NCI-H2107 treated with DMSO at 0.1 percent for 48 hours (cell line): ENCODE results near the gene GAB1.
A peak's percentile ranks its signal among the peaks of the same experiment; 100 is the strongest.

Experiments
- DNase-seq: peaks from one replicate; lab custom pipeline; 2025; ENCODE audit not compliant: unreplicated experiment; lab: John Stamatoyannopoulos, UW

GAB1 gene

DNA sequence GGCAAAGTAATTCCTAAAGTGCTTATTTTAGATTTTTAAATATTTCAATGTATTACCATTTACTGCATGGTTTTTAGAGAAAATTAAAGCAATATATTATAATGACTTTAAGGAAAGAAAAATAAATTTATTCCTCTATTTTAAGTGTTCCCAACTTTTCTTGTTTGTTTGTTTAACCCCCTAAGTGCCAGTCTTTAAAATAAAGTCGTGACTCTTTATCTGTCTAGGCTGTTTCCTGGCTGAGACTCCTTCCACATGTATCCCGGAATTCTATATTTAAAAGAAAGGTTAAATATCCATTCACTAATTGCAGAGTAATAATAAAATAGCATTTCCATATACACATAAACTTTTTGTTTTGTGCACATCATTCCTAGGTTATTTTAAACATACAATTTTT is 71.2 kb downstream of the GAB1 start:
- DNase-seq, result no peak

DNA sequence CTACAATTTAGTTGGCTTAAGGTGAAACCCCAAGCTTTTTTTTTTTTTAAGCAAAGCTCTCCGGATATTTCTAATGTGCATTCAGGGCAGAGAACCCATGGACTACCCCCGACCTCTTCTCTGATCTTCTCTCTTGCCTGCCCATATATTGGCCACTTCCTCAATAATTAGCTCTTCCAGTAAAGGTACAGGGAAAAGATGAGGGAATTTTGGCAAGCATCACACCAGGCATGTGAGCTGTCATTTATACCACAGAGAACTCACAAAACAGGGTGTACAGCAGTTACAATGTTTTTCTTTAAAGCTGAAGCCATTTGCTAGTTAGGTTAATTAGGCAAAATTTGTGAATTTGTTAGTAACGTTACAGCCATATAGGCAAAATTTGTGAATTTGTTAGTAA is 73.3 kb downstream of the GAB1 start:
- no peak for DNase-seq

DNA sequence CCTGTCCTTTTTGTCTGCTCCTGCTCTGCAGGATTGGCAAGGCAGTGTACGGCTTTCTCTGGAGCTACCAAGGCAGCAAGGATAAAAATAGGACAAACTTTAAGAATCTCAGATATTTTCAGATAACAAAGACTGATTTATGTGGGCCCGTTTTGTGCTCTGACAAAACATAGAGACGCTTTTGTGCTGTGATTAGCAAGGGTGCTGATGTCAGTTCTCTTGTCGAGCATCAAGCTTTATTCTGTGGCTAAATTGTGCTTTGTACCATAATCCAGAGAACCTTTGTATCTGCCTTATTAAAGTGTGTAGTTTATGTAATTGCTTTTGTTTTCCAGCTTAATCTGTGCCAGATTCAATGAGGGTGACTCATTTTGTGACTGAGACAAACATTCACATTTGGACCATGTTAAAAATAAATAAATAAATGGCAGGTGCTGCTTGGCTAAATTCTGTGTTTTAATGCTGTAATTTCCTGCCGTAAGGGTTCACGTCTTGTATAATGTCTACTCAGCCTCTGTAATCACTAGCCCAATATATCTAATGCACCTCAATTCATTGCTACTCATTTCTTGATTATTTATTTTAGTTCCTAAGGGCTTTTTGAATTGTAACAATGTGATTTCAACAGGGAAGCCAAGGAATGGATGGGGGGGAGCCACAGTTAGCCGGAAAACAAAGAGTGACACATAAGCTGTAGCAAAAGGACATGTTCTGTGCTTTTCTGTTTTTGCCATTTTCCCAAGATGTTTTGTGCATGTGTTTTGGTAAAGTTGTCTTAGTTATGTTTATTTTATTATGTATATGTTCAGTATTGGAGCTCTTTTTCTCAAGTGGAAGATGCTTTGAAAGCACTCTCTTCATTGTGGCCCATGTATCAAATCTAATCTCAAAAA is 75.1 kb downstream of the GAB1 start:
- DNase-seq, result no peak

DNA sequence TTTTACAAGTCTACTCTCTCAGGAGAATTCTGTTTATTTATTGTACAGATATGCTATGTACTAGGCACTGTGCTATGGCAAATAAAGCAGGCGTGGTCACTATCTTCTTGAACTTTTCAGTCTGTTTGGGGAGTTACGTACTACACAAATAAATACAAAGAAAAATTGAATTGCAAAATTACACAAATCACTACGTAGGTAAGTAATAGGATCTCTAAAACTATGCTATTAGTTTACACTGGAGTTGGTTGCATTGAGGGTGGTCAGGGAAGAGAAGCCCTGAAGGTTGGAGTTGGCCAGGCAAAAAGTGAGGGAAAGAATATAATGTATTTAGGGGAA is 75.7 kb downstream of the GAB1 start:
- DNase-seq, result no peak

DNA sequence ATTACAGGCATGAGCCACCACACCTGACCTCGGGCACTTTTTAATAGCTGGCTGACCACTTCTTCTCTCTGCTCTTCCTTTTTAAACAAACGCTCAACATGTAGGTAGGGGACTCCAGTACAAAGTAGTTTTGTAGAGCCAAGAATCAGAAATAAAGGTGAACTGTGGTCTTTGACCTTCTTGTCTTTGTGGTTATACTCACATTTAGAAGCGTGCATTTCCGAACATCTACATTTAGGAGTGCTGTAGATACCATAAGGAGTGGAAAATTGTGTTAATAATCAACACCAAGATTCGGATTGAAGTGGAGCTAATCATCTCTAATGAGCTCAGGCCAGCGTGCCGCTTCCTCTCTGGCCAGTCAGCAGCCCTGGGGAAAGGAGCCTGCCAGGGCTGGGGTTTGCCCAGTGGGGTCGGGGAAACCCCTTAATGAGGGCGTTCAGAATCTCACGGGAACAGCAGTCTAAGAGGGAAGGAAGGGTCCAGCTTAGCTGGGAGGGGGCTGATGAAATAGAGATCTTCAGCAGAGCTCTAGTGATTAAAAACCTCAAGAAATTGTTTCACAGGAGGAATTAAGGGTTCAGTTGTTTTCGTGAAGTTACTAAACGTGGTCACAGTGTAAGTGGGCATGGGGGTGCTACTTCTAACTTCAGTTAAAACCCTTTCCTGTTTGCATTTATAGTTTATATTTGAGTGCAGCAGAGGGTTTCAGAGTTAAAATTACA is 81.2 kb downstream of the GAB1 start:
- DNase-seq, result no peak

DNA sequence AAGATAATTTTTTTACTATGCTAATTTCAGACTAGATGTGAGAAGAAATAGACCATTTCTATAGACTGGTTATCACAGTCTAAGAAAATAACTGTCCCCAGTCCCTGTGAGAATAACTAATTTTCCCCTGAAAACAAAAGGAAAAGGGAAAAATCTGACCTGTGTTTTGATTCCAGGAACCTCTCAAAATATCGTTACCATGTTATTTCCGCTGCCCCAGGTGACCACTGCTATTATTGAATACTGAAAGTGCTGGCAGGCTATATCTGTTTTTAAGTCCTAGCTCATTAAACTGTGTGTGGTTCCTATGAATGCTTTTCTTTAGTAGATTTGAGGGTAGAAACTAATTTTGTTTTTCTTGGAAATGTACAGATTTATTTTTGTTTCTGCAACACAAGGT is 83.6 kb downstream of the GAB1 start:
- DNase-seq, result no peak

DNA sequence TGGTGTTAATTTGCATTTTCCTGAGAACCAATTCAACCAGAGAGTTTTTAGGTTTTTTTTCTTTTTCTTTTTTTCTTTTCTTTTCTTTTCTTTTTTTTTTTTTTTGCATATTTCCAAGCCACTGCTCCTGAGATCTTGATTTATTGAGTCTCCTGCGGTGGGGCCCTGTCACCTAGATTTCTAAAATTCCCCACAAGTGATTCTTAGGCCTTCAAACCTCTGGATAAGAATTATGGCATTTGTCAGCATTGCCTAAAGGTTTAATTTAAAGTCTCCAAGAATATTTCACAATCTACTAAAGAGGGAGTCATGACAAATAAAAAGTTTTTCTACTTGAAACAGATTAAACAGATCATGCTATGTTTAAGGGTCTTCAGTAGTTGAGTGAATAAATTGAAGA is 84.9 kb downstream of the GAB1 start:
- no peak for DNase-seq

DNA sequence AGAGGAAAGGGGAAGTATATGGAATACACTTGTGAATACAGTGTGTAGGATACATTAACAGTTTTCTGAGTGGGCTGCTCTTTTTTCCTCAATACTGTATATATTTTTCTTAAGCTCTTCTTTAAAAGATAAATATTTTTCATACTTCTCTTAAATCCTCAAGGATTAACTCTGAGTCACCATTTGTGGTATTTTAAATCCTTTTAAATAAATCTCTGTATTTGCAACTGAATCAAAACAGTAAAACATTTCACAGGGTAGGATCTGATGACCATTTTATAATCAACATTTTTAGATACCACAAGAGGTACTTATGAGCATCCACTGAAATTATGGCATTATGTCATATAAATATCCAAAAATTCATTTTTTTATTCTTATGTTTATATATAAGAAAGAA is 87.6 kb downstream of the GAB1 start:
- DNase-seq, result no peak

DNA sequence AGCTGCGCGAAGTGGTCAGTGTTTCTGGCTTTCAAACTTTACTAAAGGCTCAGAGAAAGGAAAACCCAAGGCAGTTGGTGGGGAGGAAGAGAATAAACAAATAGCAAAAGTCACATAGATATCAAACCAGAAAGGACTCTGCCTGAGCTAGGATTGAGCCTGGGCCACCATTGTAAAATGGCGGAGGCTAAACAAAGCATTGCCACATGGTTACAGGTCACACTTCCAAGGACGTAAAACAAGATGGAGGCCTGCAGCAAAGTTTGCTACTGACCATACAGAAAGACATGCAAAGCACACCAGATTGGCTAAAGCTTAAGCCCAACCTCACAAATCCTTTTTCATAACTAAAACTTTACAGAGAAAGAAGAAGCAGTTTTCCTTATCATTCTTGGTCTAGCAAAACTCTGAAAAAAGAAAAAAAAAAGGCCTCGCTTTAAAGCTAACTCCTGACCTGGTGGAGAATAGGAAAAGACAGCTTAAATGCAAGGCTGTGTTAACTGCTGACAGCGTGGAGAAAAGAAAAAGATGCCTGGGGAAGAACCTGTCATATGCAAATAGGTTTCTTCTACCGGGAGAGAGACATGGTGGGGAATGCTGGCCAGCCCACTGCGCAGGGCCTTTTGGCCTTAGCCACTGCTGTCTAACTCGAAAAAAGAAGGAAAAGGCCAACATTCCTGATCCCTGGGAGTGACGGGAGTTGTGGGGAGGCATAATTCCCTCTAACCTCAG is 95.0 kb downstream of the GAB1 start:
- no peak for DNase-seq

DNA sequence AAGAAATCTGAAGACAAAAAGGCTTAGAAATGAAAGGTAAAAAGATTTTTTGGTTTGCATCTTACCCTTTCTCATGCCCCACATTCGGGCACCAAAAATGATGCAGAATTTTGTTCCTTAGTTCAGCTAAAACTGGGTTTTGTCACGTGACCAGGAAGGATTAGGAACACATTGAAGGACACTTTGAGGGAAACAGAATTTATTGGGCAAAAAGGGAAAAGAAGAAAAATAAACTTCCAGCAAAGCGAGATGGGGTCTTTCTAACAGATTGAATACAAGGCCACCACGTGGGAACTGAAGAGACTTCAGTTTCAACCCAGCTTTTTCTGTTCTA is 95.5 kb downstream of the GAB1 start:
- DNase-seq, result no peak

DNA sequence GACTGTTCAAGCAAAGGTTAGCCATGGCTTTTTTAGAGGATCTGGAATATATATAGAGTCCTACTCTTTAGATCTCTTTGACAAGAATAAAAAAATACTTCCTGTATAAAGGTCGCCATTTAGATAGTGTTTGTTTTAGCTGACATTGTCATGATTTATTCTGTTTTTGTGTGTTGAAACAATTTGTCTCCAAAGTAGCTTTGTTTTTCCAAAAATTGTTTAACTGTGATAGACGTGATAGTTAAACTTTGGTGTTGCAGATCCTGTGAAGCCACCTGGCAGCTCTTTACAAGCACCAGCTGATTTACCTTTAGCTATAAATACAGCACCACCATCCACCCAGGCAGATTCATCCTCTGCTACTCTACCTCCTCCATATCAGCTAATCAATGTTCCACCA is 96.6 kb downstream of the GAB1 start:
- no peak for DNase-seq

DNA sequence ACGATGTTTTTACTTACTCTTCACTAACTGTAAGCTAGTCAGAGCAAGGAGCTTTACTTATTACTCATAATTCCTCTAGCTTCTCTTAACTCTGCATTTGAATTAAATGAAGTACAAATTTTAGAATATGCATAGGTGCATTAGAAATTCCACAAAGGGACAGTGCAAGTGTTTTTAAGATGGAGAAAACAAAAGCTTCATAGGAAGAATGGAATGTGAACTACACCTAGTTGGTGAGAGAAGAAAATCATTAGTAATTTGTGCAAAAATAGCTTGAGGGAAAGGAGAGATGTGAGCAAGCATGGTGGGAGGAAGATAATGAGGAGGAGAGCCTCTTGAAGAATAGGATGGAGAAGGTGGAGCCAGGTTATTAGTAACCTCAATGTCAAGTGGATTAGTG is 99.3 kb downstream of the GAB1 start:
- DNase-seq, result no peak

DNA sequence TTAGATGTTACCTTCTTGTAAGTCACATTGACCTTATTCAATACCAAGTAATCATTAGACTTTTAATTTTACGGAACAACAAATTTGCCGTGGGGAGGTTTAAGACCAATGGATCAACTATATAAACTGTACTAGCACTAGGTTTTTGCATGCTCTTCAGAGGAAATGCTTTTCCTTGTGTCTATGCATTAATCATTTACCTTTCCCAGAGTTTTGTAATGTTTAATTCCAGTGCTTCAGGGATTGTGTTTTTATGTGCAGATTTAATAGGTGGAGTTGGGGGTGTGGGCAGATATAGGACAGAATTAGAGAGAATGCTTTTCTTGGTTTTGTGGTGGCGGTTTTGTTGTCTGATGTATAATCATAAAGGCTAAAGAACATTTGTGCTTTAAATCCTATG is 100.8 kb downstream of the GAB1 start:
- DNase-seq, result no peak

DNA sequence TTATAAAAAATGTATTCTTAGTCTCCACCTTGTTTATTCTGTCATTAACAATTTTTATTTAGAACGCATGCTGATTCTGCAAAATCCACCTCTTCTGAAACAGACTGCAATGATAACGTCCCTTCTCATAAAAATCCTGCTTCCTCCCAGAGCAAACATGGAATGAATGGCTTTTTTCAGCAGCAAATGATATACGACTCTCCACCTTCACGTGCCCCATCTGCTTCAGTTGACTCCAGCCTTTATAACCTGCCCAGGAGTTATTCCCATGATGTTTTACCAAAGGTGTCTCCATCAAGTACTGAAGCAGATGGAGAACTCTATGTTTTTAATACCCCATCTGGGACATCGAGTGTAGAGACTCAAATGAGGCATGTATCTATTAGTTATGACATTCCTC is 101.3 kb downstream of the GAB1 start:
- DNase-seq, result no peak

DNA sequence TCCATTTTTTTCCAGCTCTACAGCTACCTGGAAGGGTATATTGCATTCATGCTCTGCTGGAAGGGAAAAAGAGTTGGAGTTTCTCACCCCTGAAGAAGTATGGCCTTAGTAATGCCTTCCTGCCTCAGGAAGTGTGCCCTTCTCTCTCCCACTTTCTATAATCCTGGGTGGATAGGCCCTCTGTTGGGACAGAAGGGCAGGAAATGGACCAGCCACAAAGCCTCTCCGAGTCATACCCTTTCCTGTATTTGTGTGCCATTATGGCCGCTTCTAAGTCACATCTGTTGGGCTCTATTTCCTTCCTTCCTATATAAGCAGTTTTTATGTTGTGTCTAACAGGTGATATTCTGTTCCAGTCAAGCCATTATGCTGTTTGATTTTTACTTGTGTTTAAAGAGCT is 102.0 kb downstream of the GAB1 start:
- no peak for DNase-seq

DNA sequence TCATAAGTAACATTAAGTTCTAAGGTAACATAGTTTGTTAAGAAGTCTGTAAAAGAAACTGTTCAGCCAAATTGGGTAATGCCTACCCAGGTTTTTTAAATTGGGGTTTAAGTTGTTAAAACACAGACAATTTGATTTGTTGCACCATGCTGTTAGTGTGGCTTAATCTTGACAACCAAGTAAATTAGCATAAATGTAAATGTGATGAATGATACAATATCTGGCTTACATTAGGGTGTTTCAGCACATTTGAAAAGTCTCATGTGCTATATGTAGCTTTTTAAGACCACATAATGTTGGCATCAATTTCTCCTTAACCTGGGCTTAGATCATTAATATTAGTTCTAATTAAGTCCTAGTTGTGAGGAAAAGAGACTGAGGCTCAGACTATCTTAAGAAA is 104.4 kb downstream of the GAB1 start:
- no peak for DNase-seq

DNA sequence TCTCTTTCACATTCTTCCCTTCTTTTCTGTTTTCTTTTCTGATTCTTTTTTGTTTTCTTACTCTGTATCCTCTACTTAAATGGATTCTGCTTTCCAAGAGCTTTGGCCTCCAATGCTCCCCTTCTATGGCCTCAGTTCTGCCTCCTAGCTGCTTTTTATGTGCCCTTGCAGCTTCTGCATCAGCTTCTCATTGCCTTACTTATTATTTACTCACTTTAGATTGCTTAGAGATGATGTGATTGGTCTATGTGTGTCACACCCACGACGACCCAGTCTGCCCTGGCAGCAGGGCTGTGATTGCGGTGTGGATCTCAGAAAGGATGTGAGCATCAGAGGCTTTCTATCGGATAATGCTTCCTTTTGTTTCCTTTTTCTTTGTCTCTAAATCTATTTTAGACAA is 105.0 kb downstream of the GAB1 start:
- DNase-seq, result no peak

DNA sequence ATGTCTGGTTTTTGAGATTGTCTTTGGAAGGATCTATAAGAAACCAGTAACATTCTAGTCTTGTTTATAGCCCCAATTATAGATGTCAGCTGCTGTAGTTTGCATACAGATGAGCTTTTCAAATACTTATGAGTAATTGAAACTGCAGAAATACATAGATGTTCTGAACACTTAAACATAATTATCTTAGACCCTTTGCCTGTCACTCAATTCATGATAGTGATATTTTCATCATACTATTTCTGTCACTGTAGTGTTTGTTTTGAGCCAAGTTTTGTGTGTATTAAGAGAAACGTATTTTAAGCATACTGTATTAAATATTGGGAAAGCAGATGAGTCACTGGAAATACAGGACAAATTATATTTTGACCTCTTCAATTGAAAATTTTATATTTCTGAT is 107.1 kb downstream of the GAB1 start:
- DNase-seq, result no peak

DNA sequence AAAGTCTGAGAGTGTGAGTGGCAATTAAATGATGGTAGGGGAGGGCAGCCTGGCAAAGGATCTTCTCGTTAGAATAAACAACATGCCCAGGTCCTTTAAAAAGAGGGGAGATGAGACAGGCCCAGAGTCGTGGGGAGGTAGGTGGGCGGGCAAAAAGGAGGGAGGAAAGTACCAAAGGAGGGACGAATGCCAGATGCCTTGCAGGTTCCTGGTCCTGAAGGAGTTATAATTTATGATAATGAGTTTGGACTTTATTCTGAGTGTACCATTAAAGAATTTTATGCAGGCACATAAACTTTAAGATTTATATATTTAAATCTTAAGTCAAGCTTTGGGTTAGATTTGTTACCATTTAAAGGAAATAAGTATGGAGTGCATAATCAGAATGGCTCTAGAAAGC is 114.5 kb downstream of the GAB1 start:
- peak; percentile 0 for DNase-seq

DNA sequence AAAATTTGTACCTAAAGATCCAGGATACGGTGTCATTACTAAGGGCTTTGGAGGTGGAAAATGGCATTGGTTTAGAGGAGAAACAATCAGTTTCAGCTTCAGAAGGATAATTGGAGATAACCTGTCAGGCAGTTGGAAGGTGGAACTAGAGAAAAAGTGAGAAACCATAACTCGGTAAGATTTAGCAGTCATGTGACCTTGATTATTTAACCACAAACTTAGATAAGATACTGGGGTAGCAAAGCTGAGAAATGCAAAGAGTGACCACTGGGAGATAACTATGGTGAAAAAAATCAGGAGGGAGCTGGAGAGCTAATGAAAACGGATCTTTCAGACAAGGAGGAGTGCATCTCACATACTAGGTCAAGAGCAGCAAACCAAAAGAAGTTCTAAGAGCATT is 118.5 kb downstream of the GAB1 start:
- no peak for DNase-seq

DNA sequence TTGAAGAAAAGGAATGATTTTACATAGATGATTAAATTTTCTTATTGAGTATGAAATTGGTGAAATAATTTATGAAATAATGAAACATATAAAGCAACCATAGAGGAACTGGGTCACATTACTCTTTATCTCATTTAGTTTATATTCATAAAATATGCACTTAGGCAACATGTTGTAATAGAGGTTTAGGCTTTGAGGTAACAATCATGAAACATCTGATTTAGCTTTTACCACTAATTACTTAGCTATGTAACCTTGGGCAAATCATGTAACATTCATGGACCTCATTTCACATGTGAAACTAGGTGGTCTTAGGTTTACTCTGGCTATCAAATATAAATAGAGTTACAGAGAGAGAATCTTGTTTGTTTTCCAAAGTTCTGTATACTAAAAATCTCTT is 122.3 kb downstream of the GAB1 start:
- no peak for DNase-seq
